WTC11 (cell line): ENCODE measurements around the gene RNF135. TPM values are rescaled to one million over a fixed set of nuclear protein-coding genes. Genes with fewer than 3 reads are reported as not detected.
"Not testable (repeated sequence)": the region's sequence is repeated elsewhere in the genome, so short reads cannot be mapped to it uniquely, and the experiment has no call there.

Experiments used
- ATAC-seq: fragments of 200-7000 bp; cut with Tn5 transposase; 2 replicates; pipeline ENCODE4 v1.10.0; 2021; ENCODE audit warnings: mild to moderate bottlenecking, moderate library complexity
- CTCF ChIA-PET: fragments of 300-600 bp; sonication (Branson Sonifier 250); formaldehyde crosslinking; loops from one replicate; lab custom pipeline; 2021; ENCODE audit warnings: antibody characterized with exemption; lab: Charles Lee
- POLR2A ChIA-PET: fragments of 350-600 bp; sonication (Branson Sonifier 250); formaldehyde crosslinking; loops from one replicate; lab custom pipeline; 2021; ENCODE audit warnings: antibody characterized with exemption; lab: Charles Lee
- DNase-seq: peaks from one replicate; pipeline ENCODE4 v3.0.0; 2021; ENCODE audit warnings: low spot score
- H3K27ac Mint-ChIP-seq: 2 replicates; pipeline ENCODE4 v1.8.0; 2021; ENCODE audit warnings: mixed read lengths
- H3K27me3 Mint-ChIP-seq: 2 replicates; pipeline ENCODE4 v1.8.0; 2021; ENCODE audit warnings: low read depth, mild to moderate bottlenecking, moderate library complexity, mixed read lengths
- H3K36me3 Mint-ChIP-seq: 2 replicates; pipeline ENCODE4 v1.8.0; 2021; ENCODE audit warnings: mixed read lengths
- H3K4me1 Mint-ChIP-seq: 2 replicates; pipeline ENCODE4 v1.8.0; 2022; ENCODE audit warnings: mixed read lengths
- H3K4me3 Mint-ChIP-seq: 2 replicates; pipeline ENCODE4 v1.8.0; 2021; ENCODE audit warnings: mild to moderate bottlenecking, moderate library complexity, mixed read lengths
- H3K9me3 Mint-ChIP-seq: 2 replicates; pipeline ENCODE4 v1.8.0; 2021; ENCODE audit warnings: mixed read lengths
- ARID4B ChIP-seq: sonication (generic); formaldehyde crosslinking; IDR thresholded peaks from 2 replicates; pipeline ENCODE4 v1.8.0; 2023; ENCODE audit warnings: missing genetic modification reagents, mild to moderate bottlenecking, borderline replicate concordance
- ATF1 ChIP-seq: sonication (generic); formaldehyde crosslinking; IDR thresholded peaks from 2 replicates; pipeline ENCODE4 v1.8.1; 2023; ENCODE audit warnings: mild to moderate bottlenecking, moderate library complexity, missing genetic modification reagents
- ATF3 ChIP-seq: sonication (generic); formaldehyde crosslinking; conservative IDR thresholded peaks from 2 replicates; pipeline ENCODE4 v1.8.1; 2022; ENCODE audit warnings: mild to moderate bottlenecking, missing genetic modification reagents
- CREM ChIP-seq: sonication (generic); formaldehyde crosslinking; IDR thresholded peaks from 2 replicates; pipeline ENCODE4 v1.8.1; 2022; ENCODE audit warnings: mild to moderate bottlenecking, missing genetic modification reagents, moderate library complexity
- ERG ChIP-seq: fragments of 250-450 bp; sonication (Bioruptor Pico); IDR thresholded peaks from 2 replicates; pipeline ENCODE4 v1.8.0; 2021; ENCODE audit warnings: mild to moderate bottlenecking
- FOXJ3 ChIP-seq: sonication (generic); formaldehyde crosslinking; IDR thresholded peaks from 2 replicates; pipeline ENCODE4 v1.9.0; 2021; ENCODE audit warnings: missing genetic modification reagents, mild to moderate bottlenecking, borderline replicate concordance
- GABPB1 ChIP-seq: sonication (generic); formaldehyde crosslinking; IDR thresholded peaks from 2 replicates; pipeline ENCODE4 v1.8.1; 2023; ENCODE audit warnings: mild to moderate bottlenecking, missing genetic modification reagents
- HMGA2 ChIP-seq: fragments of 250-450 bp; sonication (Bioruptor Pico); IDR thresholded peaks from 2 replicates; pipeline ENCODE4 v1.4.0; 2021; ENCODE audit warnings: mild to moderate bottlenecking, moderate library complexity
- MAX ChIP-seq: sonication (generic); formaldehyde crosslinking; IDR thresholded peaks from 2 replicates; pipeline ENCODE4 v1.8.0; 2022; ENCODE audit warnings: mild to moderate bottlenecking, missing genetic modification reagents
- NFE2L1 ChIP-seq: sonication (generic); formaldehyde crosslinking; IDR thresholded peaks from 2 replicates; pipeline ENCODE4 v1.8.1; 2023; ENCODE audit warnings: missing genetic modification reagents
- PREB ChIP-seq: sonication (generic); formaldehyde crosslinking; IDR thresholded peaks from 2 replicates; pipeline ENCODE4 v1.8.1; 2022; ENCODE audit warnings: mild to moderate bottlenecking, missing genetic modification reagents, moderate library complexity, borderline replicate concordance
- SOX15 ChIP-seq: fragments of 250-450 bp; sonication (Bioruptor Pico); IDR thresholded peaks from 2 replicates; pipeline ENCODE4 v1.9.0; 2021; ENCODE audit warnings: mild to moderate bottlenecking
- SP1 ChIP-seq: sonication (generic); formaldehyde crosslinking; conservative IDR thresholded peaks from 2 replicates; pipeline ENCODE4 v1.8.1; 2022; ENCODE audit warnings: missing genetic modification reagents
- STAT6 ChIP-seq: sonication (generic); formaldehyde crosslinking; conservative IDR thresholded peaks from 2 replicates; pipeline ENCODE4 v1.8.1; 2023; ENCODE audit warnings: mild to moderate bottlenecking, low read depth, missing genetic modification reagents, moderate library complexity
- TCF7 ChIP-seq: sonication (generic); formaldehyde crosslinking; IDR thresholded peaks from 2 replicates; pipeline ENCODE4 v1.8.0; 2022; ENCODE audit warnings: mild to moderate bottlenecking, low read depth, missing genetic modification reagents, moderate library complexity
- ZBTB21 ChIP-seq: sonication (generic); formaldehyde crosslinking; IDR thresholded peaks from 2 replicates; pipeline ENCODE4 v1.8.1; 2023; ENCODE audit warnings: mild to moderate bottlenecking, missing genetic modification reagents, borderline replicate concordance
- ZNF138 ChIP-seq: sonication (generic); formaldehyde crosslinking; conservative IDR thresholded peaks from 2 replicates; pipeline ENCODE4 v1.8.1; 2022; ENCODE audit warnings: mild to moderate bottlenecking, moderate library complexity, missing genetic modification reagents
- ZNF281 ChIP-seq: sonication (generic); formaldehyde crosslinking; IDR thresholded peaks from 2 replicates; pipeline ENCODE4 v1.8.0; 2023; ENCODE audit warnings: mild to moderate bottlenecking, missing genetic modification reagents
- ZNF423 ChIP-seq: fragments of 250-450 bp; sonication (Bioruptor Pico); IDR thresholded peaks from 2 replicates; pipeline ENCODE4 v2.1.2; 2022; ENCODE audit warnings: mild to moderate bottlenecking, moderate library complexity
- total RNA-seq: library from RNA; stranded (reverse); gene quantifications from 3 replicates; pipeline ENCODE4 v1.2.3, GENCODE V29; 2021

The RNF135 gene
- total RNA-seq, 1 experiment from 2014 or later, result 10.3 TPM

- Mint-ChIP-seq H3K27ac (no peak overlapping the region), H3K36me3 (no peaks in the 10 kb centered on the region), H3K9me3 (no peaks in the 10 kb centered on the region), H3K4me1 (no peaks in the 10 kb centered on the region), H3K4me3 (no peak overlapping the region)
- CTCF ChIA-PET, result interaction anchor here (0.5 kb wide), 1 partner anchor 452 kb away, joined by 4 read pairs; no protein-coding TSS in a partner anchor
- no peak for DNase-seq
- POLR2A ChIA-PET, result no interaction called here
- TF ChIP-seq PREB (no peak), HMGA2 (CRISPR knock-in tag) (no peak), ATF3 (CRISPR knock-in tag) (no peak), ZNF281 (CRISPR knock-in tag) (no peak), ERG (CRISPR knock-in tag) (no peak)
- TF ChIP-seq, all 79 proteins: peak for 0
- no peak for ATAC-seq
- peaks cover 11% of the 10 kb centered on the region for H3K27me3 Mint-ChIP-seq
Measured at GRCh38 chr17:30930495-30930894, 40.3 kb upstream of the RNF135 start.

GRCh38 chr17:30931582-30931981, 39.3 kb upstream of the RNF135 start:
- H3K4me3 Mint-ChIP-seq, H3K36me3 Mint-ChIP-seq, H3K9me3 Mint-ChIP-seq, ATAC-seq, H3K27ac Mint-ChIP-seq, DNase-seq, H3K27me3 Mint-ChIP-seq, H3K4me1 Mint-ChIP-seq, POLR2A ChIA-PET, CTCF ChIA-PET: not testable (repeated sequence)

GRCh38 chr17:30933966-30934365, 36.9 kb upstream of the RNF135 start:
- Mint-ChIP-seq H3K36me3 (no peaks in the 10 kb centered on the region), H3K4me3 (no peak overlapping the region), H3K27ac (no peak overlapping the region), H3K4me1 (no peaks in the 10 kb centered on the region), H3K9me3 (no peaks in the 10 kb centered on the region), H3K27me3 (no peaks in the 10 kb centered on the region; the same call in 1 of the 2 replicates)
- ChIA-PET CTCF (no interaction called here), POLR2A (interaction anchor here (1.2 kb wide), 1 partner anchor 27 kb away, joined by 3 read pairs; no protein-coding TSS in a partner anchor)
- ATAC-seq (no peak), DNase-seq (no peak)
- TF ChIP-seq ZBTB21 (CRISPR knock-in tag), result no peak
- no peak for TF ChIP-seq ATF3 (CRISPR knock-in tag)
- TF ChIP-seq MAX (CRISPR knock-in tag), result no peak
- TF ChIP-seq ZNF423 (CRISPR knock-in tag), result no peak
- TF ChIP-seq ATF1, result no peak
- TF ChIP-seq GABPB1 (CRISPR knock-in tag), result no peak
- no peak for TF ChIP-seq NFE2L1
- TF ChIP-seq CREM, result no peak
- TF ChIP-seq FOXJ3 (CRISPR knock-in tag), result no peak
- TF ChIP-seq ZNF138 (CRISPR knock-in tag), result no peak
- TF ChIP-seq TCF7 (CRISPR knock-in tag), result no peak
- TF ChIP-seq SP1 (CRISPR knock-in tag), result no peak
- no peak for TF ChIP-seq STAT6 (CRISPR knock-in tag)
- no peak for TF ChIP-seq ARID4B (CRISPR knock-in tag)
- TF ChIP-seq SOX15, result no peak
